Nephron (organoid): ENCODE measurements around the gene IGF2.

Experiments
- H3K27ac Mint-ChIP-seq, 3 experiments: 2 replicates each; pipeline ENCODE4 v1.8.0; 2020; ENCODE audit warnings: mixed read lengths in 3 of 3, mild to moderate bottlenecking in 2 of 3, moderate library complexity in 1 of 3
- H3K27me3 Mint-ChIP-seq: 2 replicates; pipeline ENCODE4 v1.8.0; 2021; ENCODE audit warnings: low read depth, mild to moderate bottlenecking, moderate library complexity, mixed read lengths
- H3K36me3 Mint-ChIP-seq: 2 replicates; pipeline ENCODE4 v1.8.0; 2020; ENCODE audit warnings: low read depth, mixed read lengths
- H3K4me1 Mint-ChIP-seq: 2 replicates; pipeline ENCODE4 v1.8.0; 2020; ENCODE audit warnings: mixed read lengths
- H3K4me3 Mint-ChIP-seq, 3 experiments: 2 replicates each; pipeline ENCODE4 v1.8.0; 2020; ENCODE audit warnings: mild to moderate bottlenecking in 3 of 3, mixed read lengths in 3 of 3, moderate library complexity in 2 of 3
- H3K9me3 Mint-ChIP-seq: 2 replicates; pipeline ENCODE4 v1.8.0; 2020; ENCODE audit warnings: mixed read lengths
- CTCF ChIP-seq, 3 experiments: fragments of 200-600 bp; sonication (generic); IDR thresholded peaks; one replicate each; pipeline ENCODE4 v1.5.0; 2021; ENCODE audit warnings: antibody characterized with exemption in 3 of 3; ENCODE audit not compliant: unreplicated experiment in 3 of 3

The IGF2 gene

DNA sequence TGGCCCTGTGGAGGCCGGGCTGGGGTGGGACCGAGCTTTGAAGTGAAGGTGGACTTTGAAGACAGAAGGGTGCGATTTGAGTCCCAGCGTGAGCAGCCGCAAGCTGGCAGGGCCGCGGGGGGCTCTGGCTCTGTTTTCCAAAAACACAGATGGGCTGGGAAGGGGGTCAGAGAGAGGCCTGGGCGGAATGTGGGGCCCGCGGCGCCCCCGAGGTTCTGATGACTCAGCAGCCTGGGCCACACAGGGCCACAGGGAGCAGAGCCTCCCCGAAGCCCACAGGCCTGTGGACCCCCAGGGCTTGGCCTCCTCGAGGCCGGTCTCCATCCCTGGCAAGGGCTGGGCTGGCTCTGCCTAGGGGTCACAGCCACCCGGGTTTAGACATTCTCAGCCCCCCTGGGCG, 15.7 kb upstream of the IGF2 start:
- peaks cover 24% of the 10 kb centered on the region for H3K4me1 Mint-ChIP-seq
- no peaks in the 10 kb centered on the region for H3K36me3 Mint-ChIP-seq
- H3K9me3 Mint-ChIP-seq: no peaks in the 10 kb centered on the region
- H3K27me3 Mint-ChIP-seq: peaks cover 6% of the 10 kb centered on the region
- no peak overlapping the region for H3K27ac Mint-ChIP-seq
- H3K4me3 Mint-ChIP-seq: no peak overlapping the region
- TF ChIP-seq CTCF (IDR thresholded peaks at IDR 0.05; ENCODE audit: unreplicated experiment in 3 of 3): no peak

GRCh38 chr11:2154195-2154585, 15.0 kb upstream of the IGF2 start:
- Mint-ChIP-seq H3K27ac (no peak overlapping the region), H3K9me3 (no peaks in the 10 kb centered on the region), H3K27me3 (peaks cover 10% of the 10 kb centered on the region), H3K36me3 (no peaks in the 10 kb centered on the region), H3K4me1 (peaks cover 30% of the 10 kb centered on the region), H3K4me3 (no peak overlapping the region)
- no peak for TF ChIP-seq CTCF (IDR thresholded peaks at IDR 0.05; ENCODE audit: unreplicated experiment in 3 of 3)

GRCh38 chr11:2153581-2154194, 14.5 kb upstream of the IGF2 start:
- Mint-ChIP-seq H3K27ac (no peak overlapping the region), H3K4me1 (peaks cover 35% of the 10 kb centered on the region), H3K27me3 (peaks cover 13% of the 10 kb centered on the region), H3K4me3 (no peak overlapping the region), H3K36me3 (no peaks in the 10 kb centered on the region), H3K9me3 (no peaks in the 10 kb centered on the region)
- TF ChIP-seq CTCF (IDR thresholded peaks at IDR 0.05; ENCODE audit: unreplicated experiment in 3 of 3): no peak

DNA sequence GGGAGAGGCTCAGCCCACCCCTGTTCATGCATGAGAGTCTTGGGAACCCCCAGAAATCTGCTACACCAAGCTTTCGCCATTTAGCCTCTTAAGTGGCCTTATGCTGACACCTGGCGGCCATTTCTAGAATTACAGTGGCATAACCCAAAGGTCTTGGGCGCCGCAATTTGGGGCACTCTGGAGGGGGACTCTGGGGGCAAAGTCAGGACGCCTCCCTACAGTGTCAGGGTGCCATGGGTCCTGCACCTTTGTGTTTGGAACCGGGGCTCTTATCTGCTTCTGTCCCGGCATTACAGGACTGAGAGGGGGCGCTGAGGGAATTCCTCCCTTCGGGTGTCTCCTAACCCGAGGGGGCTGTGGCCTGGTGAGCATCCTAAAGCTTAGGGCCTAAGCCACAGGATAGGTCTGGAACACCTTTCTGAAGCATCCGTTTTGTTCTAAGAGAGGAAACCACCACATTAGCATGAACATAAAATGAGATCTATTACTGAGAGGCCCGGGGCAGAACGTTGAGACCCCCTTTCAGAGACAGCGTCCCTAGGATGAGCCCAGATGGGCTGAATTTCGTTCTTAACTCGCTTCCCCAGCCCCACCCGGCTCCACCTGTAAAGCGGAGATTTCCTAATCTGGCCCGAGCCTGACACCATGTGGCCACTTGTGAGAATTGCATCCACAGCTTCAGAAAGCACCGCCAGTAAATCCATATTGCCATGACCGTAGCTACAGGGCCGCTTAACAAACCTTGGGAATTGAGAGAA, 12.5 kb upstream of the IGF2 start:
- H3K9me3 Mint-ChIP-seq: no peaks in the 10 kb centered on the region
- H3K27me3 Mint-ChIP-seq: peaks cover 32% of the 10 kb centered on the region
- H3K27ac Mint-ChIP-seq: peak overlapping the region; percentile 59 to 73 (median 73)
- H3K36me3 Mint-ChIP-seq: no peaks in the 10 kb centered on the region
- TF ChIP-seq CTCF (IDR thresholded peaks at IDR 0.05; ENCODE audit: unreplicated experiment in 3 of 3): peak; percentile 63 to 81 (median 71)
- peaks cover 44% of the 10 kb centered on the region for H3K4me1 Mint-ChIP-seq
- peak overlapping the region in 2 of 3 experiments; percentile 33 to 34 for H3K4me3 Mint-ChIP-seq

DNA sequence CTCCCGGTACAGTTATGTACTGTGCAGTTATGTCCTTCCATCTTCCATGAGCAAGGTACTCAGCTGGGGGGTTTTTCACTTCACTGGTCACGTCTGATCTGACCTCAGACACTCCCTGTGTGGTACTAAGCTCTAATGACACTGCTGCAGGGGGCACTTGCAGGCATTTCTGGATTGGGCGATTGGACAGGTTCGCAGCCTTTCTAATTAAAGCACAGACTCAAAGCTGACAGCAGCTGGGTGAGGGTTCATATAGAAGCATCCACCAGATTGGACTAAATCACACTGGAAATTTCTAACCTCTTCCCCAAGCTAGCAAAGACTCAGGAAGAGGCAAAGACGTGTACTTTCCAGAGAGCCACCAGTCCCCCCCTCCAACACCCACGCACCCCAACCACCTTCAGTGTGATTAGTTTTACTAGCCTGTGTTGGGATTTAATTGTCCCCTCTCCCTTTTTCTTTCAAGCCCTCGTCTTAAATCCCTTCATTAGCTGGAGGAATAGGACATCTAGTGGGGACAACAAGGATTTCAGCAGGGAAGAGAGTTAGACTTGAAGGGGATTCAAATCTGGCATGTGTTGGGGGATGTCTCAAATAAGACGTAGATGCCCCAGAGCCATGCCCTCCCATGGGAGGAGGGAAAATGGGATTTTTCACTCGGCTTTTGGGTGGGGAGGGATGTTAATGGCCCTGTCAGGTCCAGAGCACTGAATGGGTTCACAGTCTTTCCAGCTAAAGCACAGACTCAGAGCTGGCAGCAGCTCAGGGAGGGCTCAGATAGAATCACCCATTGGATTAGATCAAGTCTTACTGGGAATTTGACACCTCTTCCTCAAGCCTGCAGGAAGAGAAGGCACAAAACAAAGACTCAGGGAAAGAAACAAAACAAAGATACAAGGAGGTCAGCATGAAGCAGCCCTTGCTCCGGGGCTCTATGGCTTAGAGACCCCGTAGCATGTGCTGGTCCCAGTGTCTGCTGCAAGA, 11.0 kb upstream of the IGF2 start:
- H3K4me3 Mint-ChIP-seq: peak overlapping the region; percentile 55 to 80 (median 57)
- TF ChIP-seq CTCF (IDR thresholded peaks at IDR 0.05; ENCODE audit: unreplicated experiment in 3 of 3): peak; percentile 67 to 72 (median 69)
- peaks cover 52% of the 10 kb centered on the region for H3K4me1 Mint-ChIP-seq
- H3K27ac Mint-ChIP-seq: peak overlapping the region; percentile 59 to 73 (median 73)
- no peaks in the 10 kb centered on the region for H3K9me3 Mint-ChIP-seq
- H3K27me3 Mint-ChIP-seq: peaks cover 47% of the 10 kb centered on the region
- no peaks in the 10 kb centered on the region for H3K36me3 Mint-ChIP-seq
